ENCODE measurements around the gene TSGA10. TPM values are rescaled to one million over a fixed set of nuclear protein-coding genes. Genes with fewer than 3 reads are reported as not detected.
A peak's percentile ranks its signal among the peaks of the same experiment; 100 is the strongest.
"Not testable (repeated sequence)": the region's sequence is repeated elsewhere in the genome, so short reads cannot be mapped to it uniquely, and the experiment has no call there.

Gene TSGA10
- total RNA-seq, 1 experiment from 2014 or later = 2.2 TPM

GRCh38 chr2:99140056-99140859, 14.5 kb downstream of the TSGA10 start:
- Histone ChIP-seq H3K4me3 (peak overlapping the region; percentile 55), H3K4me1 (replicated peaks) (peaks cover 7% of the 10 kb centered on the region; the same call in 1 of the 2 replicates), H3K9me3 (replicated peaks) (peaks cover 9% of the 10 kb centered on the region), H3K27ac (no peak overlapping the region), H3K36me3 (no peaks in the 10 kb centered on the region), H3K27me3 (replicated peaks) (peaks cover 3% of the 10 kb centered on the region; the same call in 1 of the 2 replicates)
- no peak for DNase-seq (ENCODE audit: low read depth in 1 of 2, low spot score in 2 of 2)

GRCh38 chr2:99139003-99139402, 15.7 kb downstream of the TSGA10 start:
- H3K9me3 ChIP-seq (replicated peaks) = peaks cover 14% of the 10 kb centered on the region
- peaks cover 7% of the 10 kb centered on the region; the same call in 1 of the 2 replicates for H3K4me1 ChIP-seq (replicated peaks)
- peaks cover 3% of the 10 kb centered on the region; the same call in 1 of the 2 replicates for H3K27me3 ChIP-seq (replicated peaks)
- H3K36me3 ChIP-seq = no peaks in the 10 kb centered on the region
- no peak for DNase-seq (ENCODE audit: low read depth in 1 of 2, low spot score in 2 of 2)
- no peak overlapping the region for H3K4me3 ChIP-seq
- no peak overlapping the region for H3K27ac ChIP-seq

DNA sequence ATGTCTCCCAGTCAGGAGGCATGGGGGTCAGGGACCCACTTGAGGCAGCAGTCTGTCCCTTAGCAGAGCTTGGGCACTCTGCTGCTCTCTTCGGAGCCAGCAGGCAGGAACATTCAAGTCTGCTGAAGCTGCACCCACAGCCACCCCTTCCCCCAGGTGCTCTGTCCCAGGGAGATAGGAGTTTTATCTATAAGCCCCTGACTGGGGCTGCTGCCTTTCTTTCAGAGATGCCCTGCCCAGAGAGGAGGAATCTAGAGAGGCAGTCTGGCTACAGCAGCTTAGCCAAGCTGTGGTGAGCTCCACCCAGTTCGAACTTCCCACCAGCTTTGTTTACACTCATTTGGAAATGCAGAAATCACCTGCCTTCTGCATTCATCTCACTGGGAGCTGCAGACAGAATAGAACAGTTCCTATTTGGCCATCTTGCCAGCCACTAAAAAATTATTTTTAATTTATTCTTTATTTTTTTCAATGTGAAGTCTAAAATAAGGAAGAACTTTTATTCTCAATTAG, 19.6 kb downstream of the TSGA10 start:
- not testable (repeated sequence) for H3K27ac ChIP-seq

DNA sequence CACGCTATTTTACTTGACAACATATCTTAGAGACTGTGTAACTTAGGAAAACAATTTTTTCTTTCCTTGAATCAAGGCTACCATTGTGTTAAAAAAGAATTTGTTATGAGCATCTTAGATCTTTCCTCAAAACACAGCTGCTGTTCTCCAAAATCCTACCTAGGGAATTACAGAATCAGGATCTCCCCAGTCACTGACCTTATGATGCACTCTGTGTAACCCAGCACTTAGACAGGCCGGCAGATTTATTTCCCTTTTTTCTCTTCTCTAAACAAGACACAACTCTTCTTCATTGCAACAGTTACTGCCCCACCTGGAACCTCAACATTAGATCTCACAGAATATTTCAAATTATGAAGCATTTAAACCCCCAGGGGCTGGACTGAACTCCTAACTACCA, 26.8 kb downstream of the TSGA10 start:
- Histone ChIP-seq H3K4me3 (no peak overlapping the region), H3K36me3 (no peaks in the 10 kb centered on the region), H3K4me1 (replicated peaks) (no peaks in the 10 kb centered on the region), H3K27ac (no peak overlapping the region), H3K9me3 (replicated peaks) (no peaks in the 10 kb centered on the region), H3K27me3 (replicated peaks) (no peaks in the 10 kb centered on the region)
- DNase-seq (ENCODE audit: low read depth in 1 of 2, low spot score in 2 of 2) = no peak

More for the DNA sequence above, 19.6 kb downstream of the TSGA10 start:
- H3K4me3 ChIP-seq; DNase-seq (ENCODE audit: low read depth in 1 of 2, low spot score in 2 of 2); H3K4me1 ChIP-seq (replicated peaks); H3K27me3 ChIP-seq (replicated peaks); H3K36me3 ChIP-seq: not testable (repeated sequence)
- peaks cover 14% of the 10 kb centered on the region for H3K9me3 ChIP-seq (replicated peaks)

DNA sequence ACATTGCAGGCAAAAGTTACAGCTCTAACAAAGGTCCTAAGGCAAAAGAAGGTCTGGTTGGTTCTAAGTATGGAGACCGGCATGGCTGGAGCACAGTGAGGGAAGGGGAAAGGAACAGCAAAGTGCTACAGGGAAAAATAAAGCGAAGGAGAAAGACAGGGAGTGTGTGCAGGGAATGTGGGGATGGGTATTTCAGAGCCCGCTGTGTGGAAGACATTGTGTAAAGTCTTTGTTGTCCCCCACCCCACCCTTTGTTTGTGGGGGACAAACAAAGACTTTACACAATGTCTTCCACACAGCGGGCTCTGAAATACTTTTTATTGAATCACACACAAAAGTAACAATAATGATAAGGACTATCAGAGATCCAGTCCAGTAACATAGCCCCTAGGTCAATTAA, 42.1 kb downstream of the TSGA10 start:
- H3K27ac ChIP-seq = no peak overlapping the region
- no peaks in the 10 kb centered on the region for H3K27me3 ChIP-seq (replicated peaks)
- no peak overlapping the region for H3K4me3 ChIP-seq
- H3K9me3 ChIP-seq (replicated peaks) = no peaks in the 10 kb centered on the region
- no peaks in the 10 kb centered on the region for H3K36me3 ChIP-seq
- DNase-seq (ENCODE audit: low read depth in 1 of 2, low spot score in 2 of 2) = no peak
- no peaks in the 10 kb centered on the region for H3K4me1 ChIP-seq (replicated peaks)

- Histone ChIP-seq H3K4me3 (no peak overlapping the region), H3K36me3 (no peaks in the 10 kb centered on the region), H3K27ac (no peak overlapping the region), H3K27me3 (replicated peaks) (no peaks in the 10 kb centered on the region), H3K4me1 (replicated peaks) (no peaks in the 10 kb centered on the region), H3K9me3 (replicated peaks) (no peaks in the 10 kb centered on the region)
- DNase-seq (ENCODE audit: low read depth in 1 of 2, low spot score in 2 of 2) = no peak
These were observed 42.8 kb downstream of the TSGA10 start for GRCh38 chr2:99111945-99112344.

- Histone ChIP-seq H3K27me3 (replicated peaks) (no peaks in the 10 kb centered on the region), H3K4me3 (no peak overlapping the region), H3K27ac (no peak overlapping the region), H3K36me3 (no peaks in the 10 kb centered on the region), H3K9me3 (replicated peaks) (no peaks in the 10 kb centered on the region), H3K4me1 (replicated peaks) (no peaks in the 10 kb centered on the region)
- DNase-seq (ENCODE audit: low read depth in 1 of 2, low spot score in 2 of 2) = no peak
These were observed 43.5 kb downstream of the TSGA10 start for GRCh38 chr2:99111236-99111635.

- H3K36me3 ChIP-seq = no peaks in the 10 kb centered on the region
- H3K4me3 ChIP-seq = no peak overlapping the region
- no peaks in the 10 kb centered on the region for H3K9me3 ChIP-seq (replicated peaks)
- H3K27me3 ChIP-seq (replicated peaks) = no peaks in the 10 kb centered on the region
- no peak overlapping the region for H3K27ac ChIP-seq
- DNase-seq (ENCODE audit: low read depth in 1 of 2, low spot score in 2 of 2) = no peak
- no peaks in the 10 kb centered on the region for H3K4me1 ChIP-seq (replicated peaks)
These were observed 47.8 kb downstream of the TSGA10 start for GRCh38 chr2:99106913-99107312.

DNA sequence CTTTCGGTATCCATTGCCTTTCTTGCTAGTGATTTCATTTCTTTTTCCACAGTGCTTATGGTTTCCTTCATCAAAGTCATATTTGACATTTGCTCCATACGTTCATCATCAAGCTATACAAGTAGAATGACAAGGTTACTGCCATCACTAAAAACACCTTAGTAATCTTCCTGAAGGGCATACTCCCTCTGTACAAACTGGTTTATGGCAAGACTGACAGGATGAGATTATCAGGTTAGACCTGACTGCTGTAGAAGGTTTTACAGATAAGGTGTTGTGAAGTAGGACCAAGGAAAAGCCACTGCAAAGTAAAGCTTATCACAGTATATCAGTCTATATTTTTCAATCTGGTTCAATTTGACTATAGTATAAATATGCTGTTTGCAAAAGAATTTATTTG, 50.7 kb downstream of the TSGA10 start:
- no peak overlapping the region for H3K4me3 ChIP-seq
- no peak for DNase-seq (ENCODE audit: low read depth in 1 of 2, low spot score in 2 of 2)
- H3K36me3 ChIP-seq = no peaks in the 10 kb centered on the region
- H3K27ac ChIP-seq = no peak overlapping the region
- no peaks in the 10 kb centered on the region for H3K4me1 ChIP-seq (replicated peaks)
- H3K9me3 ChIP-seq (replicated peaks) = no peaks in the 10 kb centered on the region
- H3K27me3 ChIP-seq (replicated peaks) = no peaks in the 10 kb centered on the region

GRCh38 chr2:99101697-99102096, 53.0 kb downstream of the TSGA10 start:
- Histone ChIP-seq H3K27me3 (replicated peaks) (no peaks in the 10 kb centered on the region; the same call in 1 of the 2 replicates), H3K4me3 (no peak overlapping the region), H3K9me3 (replicated peaks) (no peaks in the 10 kb centered on the region), H3K36me3 (no peaks in the 10 kb centered on the region), H3K27ac (no peak overlapping the region), H3K4me1 (replicated peaks) (no peaks in the 10 kb centered on the region)
- DNase-seq (ENCODE audit: low read depth in 1 of 2, low spot score in 2 of 2) = no peak

DNA sequence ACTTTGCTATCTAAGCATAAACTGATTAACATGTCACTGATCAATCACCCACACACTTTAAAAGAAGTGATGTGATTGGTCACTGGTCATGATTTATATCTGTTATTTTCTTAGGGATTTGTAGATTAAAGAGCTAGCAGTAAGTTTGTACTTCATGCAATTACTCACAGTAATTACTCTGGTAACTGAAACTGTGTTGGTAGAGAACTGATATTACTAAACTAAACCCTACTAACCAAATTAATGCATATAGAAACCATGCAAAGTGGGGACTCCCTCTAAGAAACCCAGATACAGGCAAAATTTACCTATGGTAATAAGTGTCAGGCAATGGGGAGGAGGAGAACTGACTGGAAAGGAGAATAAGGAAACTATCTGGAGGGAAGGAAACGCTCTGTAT, 58.0 kb downstream of the TSGA10 start:
- H3K27ac ChIP-seq = no peak overlapping the region
- H3K36me3 ChIP-seq = no peaks in the 10 kb centered on the region
- H3K27me3 ChIP-seq (replicated peaks) = no peaks in the 10 kb centered on the region; the same call in 1 of the 2 replicates
- no peak overlapping the region for H3K4me3 ChIP-seq
- no peaks in the 10 kb centered on the region for H3K4me1 ChIP-seq (replicated peaks)
- no peak for DNase-seq (ENCODE audit: low read depth in 1 of 2, low spot score in 2 of 2)
- H3K9me3 ChIP-seq (replicated peaks) = no peaks in the 10 kb centered on the region

DNA sequence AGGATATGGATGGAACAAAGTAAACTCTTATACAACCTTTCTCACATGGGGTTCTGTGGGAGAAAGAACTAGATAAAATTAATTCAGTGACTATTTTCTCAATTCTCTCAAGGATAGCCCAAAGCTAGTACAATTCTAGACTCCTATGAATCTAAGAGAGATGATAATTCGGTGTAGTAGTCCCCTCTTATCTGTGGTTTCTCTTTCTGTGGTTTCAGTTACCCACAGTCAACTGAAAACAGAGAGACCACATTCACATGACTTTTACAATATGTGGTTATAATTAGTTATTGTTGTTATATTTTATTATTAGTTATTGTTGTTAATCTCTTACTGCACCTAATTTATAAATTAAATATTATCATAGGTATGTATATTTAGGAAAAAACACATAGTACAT, 66.7 kb downstream of the TSGA10 start:
- H3K4me3 ChIP-seq = no peak overlapping the region
- no peaks in the 10 kb centered on the region for H3K9me3 ChIP-seq (replicated peaks)
- DNase-seq (ENCODE audit: low read depth in 1 of 2, low spot score in 2 of 2) = no peak
- no peak overlapping the region for H3K27ac ChIP-seq
- H3K27me3 ChIP-seq (replicated peaks) = no peaks in the 10 kb centered on the region
- H3K4me1 ChIP-seq (replicated peaks) = no peaks in the 10 kb centered on the region
- no peaks in the 10 kb centered on the region for H3K36me3 ChIP-seq

DNA sequence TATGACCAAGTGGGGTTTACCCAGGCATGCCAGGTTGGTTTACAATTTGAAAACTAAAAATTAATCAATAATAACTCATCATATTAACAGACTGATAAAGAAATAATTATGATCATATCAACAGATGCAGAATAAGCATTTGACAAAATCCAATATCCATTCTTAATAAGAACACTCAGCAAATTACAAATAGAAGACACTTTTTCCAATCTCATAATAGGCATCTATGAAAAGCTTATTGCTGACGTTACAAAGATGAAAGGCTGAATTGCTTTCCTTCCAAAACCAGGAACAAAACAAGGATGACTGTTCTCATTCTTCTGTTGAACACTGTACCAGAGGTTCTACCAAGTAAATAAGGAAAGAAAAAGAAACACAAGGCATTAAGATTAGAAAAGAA, 68.4 kb downstream of the TSGA10 start:
- Histone ChIP-seq H3K4me1 (replicated peaks) (no peaks in the 10 kb centered on the region), H3K9me3 (replicated peaks) (no peaks in the 10 kb centered on the region), H3K36me3 (no peaks in the 10 kb centered on the region), H3K27ac (no peak overlapping the region), H3K27me3 (replicated peaks) (no peaks in the 10 kb centered on the region), H3K4me3 (no peak overlapping the region)
- DNase-seq (ENCODE audit: low read depth in 1 of 2, low spot score in 2 of 2) = no peak

- H3K9me3 ChIP-seq (replicated peaks) = no peaks in the 10 kb centered on the region
- H3K27me3 ChIP-seq (replicated peaks) = no peaks in the 10 kb centered on the region
- DNase-seq (ENCODE audit: low read depth in 1 of 2, low spot score in 2 of 2) = no peak
These were observed 69.3 kb downstream of the TSGA10 start for GRCh38 chr2:99085421-99085820.

More at GRCh38 chr2:99085421-99085820, 69.3 kb downstream of the TSGA10 start:
- no peaks in the 10 kb centered on the region for H3K36me3 ChIP-seq
- no peak overlapping the region for H3K27ac ChIP-seq
- H3K4me3 ChIP-seq = no peak overlapping the region
- H3K4me1 ChIP-seq (replicated peaks) = no peaks in the 10 kb centered on the region

Measured in SJSA1 (cell line).